NCI-H2227 (cell line): Measurements from ENCODE around the gene PHLPP1.
"Not testable (repeated sequence)": the region's sequence is repeated elsewhere in the genome, so short reads cannot be mapped to it uniquely, and the experiment has no call there.

Experiments used
- DNase-seq: peaks from one replicate; lab custom pipeline; 2025; ENCODE audit not compliant: unreplicated experiment; lab: John Stamatoyannopoulos, UW

Gene PHLPP1

GRCh38 chr18:62880673-62881364 lies 165.5 kb downstream of the PHLPP1 start:
- DNase-seq, result peak; percentile 30

GRCh38 chr18:62881509-62882016 lies 166.2 kb downstream of the PHLPP1 start:
- DNase-seq, result no peak

- DNase-seq, result no peak
Measured at GRCh38 chr18:62883937-62884735, 168.8 kb downstream of the PHLPP1 start.

- no peak for DNase-seq
Measured at GRCh38 chr18:62885804-62886203, 170.5 kb downstream of the PHLPP1 start.

GRCh38 chr18:62894681-62895390 lies 179.5 kb downstream of the PHLPP1 start:
- no peak for DNase-seq

GRCh38 chr18:62897153-62897552 lies 181.8 kb downstream of the PHLPP1 start:
- no peak for DNase-seq

- no peak for DNase-seq
Measured at GRCh38 chr18:62898359-62898758, 183.0 kb downstream of the PHLPP1 start.

- no peak for DNase-seq
Measured at GRCh38 chr18:62899534-62899933, 184.2 kb downstream of the PHLPP1 start.

- no peak for DNase-seq
Measured at GRCh38 chr18:62900132-62900883, 185.0 kb downstream of the PHLPP1 start.

GRCh38 chr18:62902776-62903175 lies 187.4 kb downstream of the PHLPP1 start:
- no peak for DNase-seq

- no peak for DNase-seq
Measured at GRCh38 chr18:62904396-62905285, 189.3 kb downstream of the PHLPP1 start.

- DNase-seq, result no peak
Measured at GRCh38 chr18:62912885-62913284, 197.5 kb downstream of the PHLPP1 start.

- not testable (repeated sequence) for DNase-seq
Measured at GRCh38 chr18:62913824-62914223, 198.5 kb downstream of the PHLPP1 start.

GRCh38 chr18:62914871-62915392 lies 199.6 kb downstream of the PHLPP1 start:
- DNase-seq, result no peak

- DNase-seq, result no peak
Measured at GRCh38 chr18:62918361-62918760, 203.0 kb downstream of the PHLPP1 start.

- DNase-seq, result peak; percentile 25
Measured at GRCh38 chr18:62919109-62919838, 203.9 kb downstream of the PHLPP1 start.

- no peak for DNase-seq
Measured at GRCh38 chr18:62925031-62925688, 209.8 kb downstream of the PHLPP1 start.

GRCh38 chr18:62928326-62928725 lies 213.0 kb downstream of the PHLPP1 start:
- DNase-seq, result no peak
